Heart left ventricle (tissue), 16 donors: Measurements from ENCODE around the gene DCDC2B. TPM values are rescaled to one million over a fixed set of nuclear protein-coding genes. Genes with fewer than 3 reads are reported as not detected.

Experiments used
- ATAC-seq, 4 donors: fragments of 200-7000 bp; cut with Tn5 transposase; one replicate each; pipeline ENCODE4 v1.9.1; 2020 to 2022; ENCODE audit warnings: moderate library complexity in 4 of 4, mild to moderate bottlenecking in 3 of 4, moderate number of reproducible peaks in 1 of 4
- DNase-seq, 5 donors: peaks; one replicate each; pipeline ENCODE4 v3.0.0-alpha.2; 2020
- H3K27ac ChIP-seq, 12 donors: fragments of 200-600 bp; sonication (generic) in 4 of 12; one replicate each; pipeline versions ENCODE4 v1.5.0 to v1.8.0; 2016 to 2022; ENCODE audit warnings: mild to moderate bottlenecking in 2 of 12
- H3K27me3 ChIP-seq, 9 donors: fragments of 200-600 bp; sonication (generic) in 2 of 9; one replicate each; pipeline versions ENCODE4 v1.5.1 to v1.8.0; 2016 to 2022; ENCODE audit warnings: mild to moderate bottlenecking in 3 of 9
- H3K36me3 ChIP-seq, 9 donors: fragments of 200-600 bp; sonication (generic) in 2 of 9; one replicate each; pipeline versions ENCODE4 v1.5.0 to v1.8.0; 2018 to 2022; ENCODE audit warnings: mild to moderate bottlenecking in 2 of 9
- H3K4me1 ChIP-seq, 12 donors: fragments of 200-600 bp; sonication (generic) in 4 of 12; one replicate each; pipeline versions ENCODE4 v1.5.0 to v1.8.0; 2016 to 2022; ENCODE audit warnings: mild to moderate bottlenecking in 3 of 12
- H3K4me3 ChIP-seq, 12 donors: fragments of 200-600 bp; sonication (generic) in 4 of 12; one replicate each; pipeline versions ENCODE4 v1.5.0 to v1.8.0; 2017 to 2022; ENCODE audit warnings: mild to moderate bottlenecking in 9 of 12, moderate library complexity in 4 of 12
- H3K9me3 ChIP-seq, 12 donors: fragments of 200-600 bp; sonication (generic) in 4 of 12; one replicate each; pipeline versions ENCODE4 v1.5.0 to v1.8.0; 2016 to 2022; ENCODE audit warnings: mild to moderate bottlenecking in 1 of 12
- CTCF ChIP-seq, 12 donors: fragments of 200-600 bp; sonication (generic) in 4 of 12; IDR thresholded peaks; one replicate each; pipeline versions ENCODE4 v1.5.0 to v1.8.0; 2018 to 2022; ENCODE audit warnings: antibody characterized with exemption in 12 of 12, mild to moderate bottlenecking in 5 of 12
- POLR2A ChIP-seq, 2 donors: fragments of 450-650 bp; IDR thresholded peaks; one replicate each; pipeline ENCODE4 v1.6.1; 2017; ENCODE audit warnings: antibody characterized with exemption in 2 of 2, mild to moderate bottlenecking in 2 of 2, moderate library complexity in 2 of 2
- WGBS, 4 donors: extraction: QIAGEN DNeasy Blood & Tissue Kit in 2 of 4; methylation state at CpG; one replicate each; pipeline versions ENCODE4 v1.1.5 to v1.1.7; 2013 to 2018; 5-methylcytosine and 5-hydroxymethylcytosine counted together
- intact Hi-C, 10 donors: fragments of 100-400 bp; cut with DNase I; formaldehyde crosslinking; loops; one replicate each; pipeline versions ENCODE4 v1.11.1 to v1.14.2; 2022
- polyA plus RNA-seq, 2 donors: library from polyadenylated mRNA; stranded (reverse); fragments of 200-250 nt; gene quantifications; one replicate each; pipeline ENCODE4 v1.2.3, GENCODE V29; 2013
- total RNA-seq, 9 donors: library from RNA; depleted of rRNA in 2 of 9; stranded (reverse); fragments of >200 nt in 2 of 9; fragmentation: NEBNext Ultra II Directional in 3 of 9; extraction: Animal tissue kit (Norgen Biotek cat#: 25700) in 3 of 9; gene quantifications; one replicate each; pipeline versions ENCODE4 v1.1.0 to v1.2.4, GENCODE V29; 2016 to 2023
- donor health status: ischemic (EF 13 %, LVEDD 7.1; RV severe dilation, severe dysfunction).
- donor health status: healthy with polysubstance abuse.
- donor health status: DM: no; HTN: yes; CAD: no.
- donor health status: DM: no; HTN: no; CAD: no.
- donor health status: ischemic (EF 25% LVEDD 6.9; RV normal size, moderate dysfunction).
- donor health status: ischemic (EF 25% LVEDD 5.7; RV mildly dilated, moderate dysfunction).
- donor health status: healthy.
- donor health status: DM: yes; HTN: yes; CAD: no.
- donor health status: ischemic (EF 35%, LVEDD 5.7; RV mildly dilated, moderate dysfunction).
- donor health status: nonischemic (EF 11% LVEDD 7.7; RV severe dilation, severe dysfunction).
- donor health status: DM: yes; HTN: yes; CAD: no.
- donor health status: PGD.
- donor health status: ischemic (EF 29% LVEDD 5.4; RV normal size, mild dysfunction).
- donor health status: nonischemic (EF 23%, LVEDD 6.1; RV moderate dilation, normal function).

The DCDC2B gene
- total and polyA plus RNA-seq, 11 donors, result not detected

GRCh38 chr1:32221980-32222755 lies 13.3 kb downstream of the DCDC2B start, which contains the start of the genes EIF3I and TMEM234:
Gene EIF3I (plus strand): TSS chr1:32222407. CDS start chr1:32222442, 35 bp downstream.
Gene TMEM234 (minus strand): TSS chr1:32222353. CDS start chr1:32222322, 31 bp downstream.
- Histone ChIP-seq H3K36me3 (peaks cover 0 to 71% (median 46%) of the 10 kb centered on the region in 9 donors), H3K27ac (peak within 1 kb of the TSS; percentile 39 to 97 (median 86))
- WGBS, 4 donors, result 0 to 1% (median 1%) methylated on average over 31 to 46 of the region's 46 CpGs

GRCh38 chr1:32223683-32224082 lies 14.8 kb downstream of the DCDC2B start:
- Histone ChIP-seq H3K4me3 (peak overlapping the region in 7 of 12 donors; percentile 74 to 95 (median 85)), H3K27me3 (no peaks in the 10 kb centered on the region), H3K9me3 (no peaks in the 10 kb centered on the region), H3K27ac (peak overlapping the region in 9 of 12 donors; percentile 9 to 97 (median 85)), H3K4me1 (peaks cover 13 to 29% (median 25%) of the 10 kb centered on the region in 12 donors), H3K36me3 (peaks cover 0 to 73% (median 55%) of the 10 kb centered on the region in 9 donors)
- DNase-seq (no peak), ATAC-seq (peak in 1 of 4 donors; percentile 57)
- intact Hi-C loops, result loop anchor here in 5 of 10 donors (5.0 to 10.0 kb wide), 4 partner anchors 69 to 171 kb away; partner anchors contain the start of genes BSDC1 (in 2 of the 5), HDAC1 (in 1 of the 5) and MARCKSL1 (in 1 of the 5)
- WGBS, 4 donors, result 31 to 59% (median 43%) methylated on average over 3 of the region's 3 CpGs
- TF ChIP-seq POLR2A (IDR thresholded peaks at IDR 0.05) (no peak), CTCF (IDR thresholded peaks at IDR 0.05) (peak in 4 of 12 donors; percentile 9 to 26 (median 18))

More at GRCh38 chr1:32221980-32222755, 13.3 kb downstream of the DCDC2B start, which contains the start of the genes EIF3I and TMEM234:
- H3K27me3 ChIP-seq, result no peaks in the 10 kb centered on the region
- peaks cover 13 to 29% (median 25%) of the 10 kb centered on the region in 12 donors for H3K4me1 ChIP-seq
- DNase-seq (peak; percentile 94), ATAC-seq (peak; percentile 94 to 97 (median 96))
- intact Hi-C loops, result loop anchor here in 5 of 10 donors (5.0 to 10.0 kb wide), 4 partner anchors 70 to 173 kb away; partner anchors contain the start of genes BSDC1 (in 2 of the 5), HDAC1 (in 1 of the 5) and MARCKSL1 (in 1 of the 5)
- peak within 1 kb of the TSS; percentile 64 to 95 (median 80) for H3K4me3 ChIP-seq
- no peaks in the 10 kb centered on the region for H3K9me3 ChIP-seq
- TF ChIP-seq POLR2A (IDR thresholded peaks at IDR 0.05) (peak; percentile 58 to 77), CTCF (IDR thresholded peaks at IDR 0.05) (no peak)

- WGBS, 4 donors, result 89 to 91% (median 90%) methylated on average over 4 of the region's 4 CpGs
- intact Hi-C loops, result loop anchor here in 5 of 10 donors (5.0 to 10.0 kb wide), 4 partner anchors 68 to 171 kb away; partner anchors contain the start of genes BSDC1 (in 2 of the 5), HDAC1 (in 1 of the 5) and MARCKSL1 (in 1 of the 5)
Measured at GRCh38 chr1:32224285-32224684, 15.4 kb downstream of the DCDC2B start.

More at GRCh38 chr1:32224285-32224684, 15.4 kb downstream of the DCDC2B start:
- no peak for DNase-seq
- Histone ChIP-seq H3K9me3 (no peaks in the 10 kb centered on the region), H3K4me3 (peak overlapping the region in 1 of 12 donors; percentile 85), H3K36me3 (peaks cover 0 to 73% (median 61%) of the 10 kb centered on the region in 9 donors), H3K4me1 (peaks cover 13 to 29% (median 25%) of the 10 kb centered on the region in 12 donors), H3K27ac (peak overlapping the region in 4 of 12 donors; percentile 9 to 97 (median 89)), H3K27me3 (no peaks in the 10 kb centered on the region)
- ATAC-seq, result no peak
- no peak for TF ChIP-seq POLR2A (IDR thresholded peaks at IDR 0.05)
- TF ChIP-seq CTCF (IDR thresholded peaks at IDR 0.05), result no peak
